ENCODE results near the gene MSI2.

DNA sequence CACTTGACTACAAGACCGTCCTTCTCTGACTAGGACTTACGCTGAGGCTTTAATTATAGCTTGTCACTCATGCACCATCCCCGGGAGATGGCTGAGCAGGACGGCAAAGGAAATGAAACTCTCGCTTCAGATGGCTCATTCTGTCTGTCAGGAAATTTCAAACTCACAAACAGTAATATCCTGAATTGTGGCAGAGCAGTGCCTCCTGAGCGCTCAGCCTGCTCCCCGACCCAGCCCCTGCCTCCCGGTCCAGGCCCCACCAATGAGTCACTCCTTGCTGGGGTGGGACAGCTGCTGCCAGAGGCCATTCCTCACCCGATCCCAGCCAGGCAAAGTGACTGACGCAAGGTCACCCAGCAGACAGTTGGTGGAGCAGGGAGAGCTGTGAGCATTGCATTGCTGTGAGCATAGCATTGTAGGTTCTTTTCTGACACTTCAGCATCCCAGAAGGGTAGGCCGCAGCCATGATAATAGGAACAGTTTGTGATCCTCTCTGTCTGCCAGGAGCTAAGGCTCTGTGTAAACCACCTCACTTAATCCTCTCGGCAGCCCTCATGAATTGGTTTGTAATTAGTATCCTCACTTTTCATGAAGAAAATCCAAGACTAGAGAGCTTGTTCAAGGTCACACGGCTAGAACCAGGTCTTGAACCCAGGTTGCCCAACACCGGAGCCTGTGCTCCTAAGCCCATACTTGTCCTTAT, 467.9 kb downstream of the MSI2 start:
- no peak for TF ChIP-seq EZH2phosphoT487 (IDR thresholded peaks at IDR 0.05; ENCODE audit: borderline replicate concordance, low read length)
- TF ChIP-seq, protein P1, sequence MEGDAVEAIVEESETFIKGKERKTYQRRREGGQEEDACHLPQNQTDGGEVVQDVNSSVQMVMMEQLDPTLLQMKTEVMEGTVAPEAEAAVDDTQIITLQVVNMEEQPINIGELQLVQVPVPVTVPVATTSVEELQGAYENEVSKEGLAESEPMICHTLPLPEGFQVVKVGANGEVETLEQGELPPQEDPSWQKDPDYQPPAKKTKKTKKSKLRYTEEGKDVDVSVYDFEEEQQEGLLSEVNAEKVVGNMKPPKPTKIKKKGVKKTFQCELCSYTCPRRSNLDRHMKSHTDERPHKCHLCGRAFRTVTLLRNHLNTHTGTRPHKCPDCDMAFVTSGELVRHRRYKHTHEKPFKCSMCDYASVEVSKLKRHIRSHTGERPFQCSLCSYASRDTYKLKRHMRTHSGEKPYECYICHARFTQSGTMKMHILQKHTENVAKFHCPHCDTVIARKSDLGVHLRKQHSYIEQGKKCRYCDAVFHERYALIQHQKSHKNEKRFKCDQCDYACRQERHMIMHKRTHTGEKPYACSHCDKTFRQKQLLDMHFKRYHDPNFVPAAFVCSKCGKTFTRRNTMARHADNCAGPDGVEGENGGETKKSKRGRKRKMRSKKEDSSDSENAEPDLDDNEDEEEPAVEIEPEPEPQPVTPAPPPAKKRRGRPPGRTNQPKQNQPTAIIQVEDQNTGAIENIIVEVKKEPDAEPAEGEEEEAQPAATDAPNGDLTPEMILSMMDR (IDR thresholded peaks at IDR 0.05; ENCODE audit: low read depth, low read length, poor library complexity, severe bottlenecking) = no peak

Measured in DOHH2 (cell line).